Fibroblast of pulmonary artery (primary cell): ENCODE measurements around the gene UCP1.

Experiments used
- DNase-seq: peaks from one replicate; pipeline ENCODE4 v3.0.0-alpha.2; 2010; ENCODE audit warnings: low read depth
- H3K4me3 ChIP-seq: replicated peaks from 2 replicates; pipeline ENCODE4 v1.5.1; 2011; ENCODE audit warnings: low read depth, mild to moderate bottlenecking, control low read depth, low read length, moderate library complexity
- CTCF ChIP-seq: IDR thresholded peaks from 2 replicates; pipeline ENCODE4 v1.5.1; 2011; ENCODE audit warnings: mild to moderate bottlenecking, control low read depth, low read length, inconsistent platforms; ENCODE audit errors: missing control alignments

UCP1 gene

GRCh38 chr4:140568507-140569306 lies at the start of gene UCP1:
UCP1 (minus strand) TSS chr4:140568961; CDS start chr4:140568729, 232 bp downstream.
- no peak for TF ChIP-seq CTCF
- no peak for DNase-seq
- peak within 1 kb of the TSS; percentile 40 for H3K4me3 ChIP-seq

DNA sequence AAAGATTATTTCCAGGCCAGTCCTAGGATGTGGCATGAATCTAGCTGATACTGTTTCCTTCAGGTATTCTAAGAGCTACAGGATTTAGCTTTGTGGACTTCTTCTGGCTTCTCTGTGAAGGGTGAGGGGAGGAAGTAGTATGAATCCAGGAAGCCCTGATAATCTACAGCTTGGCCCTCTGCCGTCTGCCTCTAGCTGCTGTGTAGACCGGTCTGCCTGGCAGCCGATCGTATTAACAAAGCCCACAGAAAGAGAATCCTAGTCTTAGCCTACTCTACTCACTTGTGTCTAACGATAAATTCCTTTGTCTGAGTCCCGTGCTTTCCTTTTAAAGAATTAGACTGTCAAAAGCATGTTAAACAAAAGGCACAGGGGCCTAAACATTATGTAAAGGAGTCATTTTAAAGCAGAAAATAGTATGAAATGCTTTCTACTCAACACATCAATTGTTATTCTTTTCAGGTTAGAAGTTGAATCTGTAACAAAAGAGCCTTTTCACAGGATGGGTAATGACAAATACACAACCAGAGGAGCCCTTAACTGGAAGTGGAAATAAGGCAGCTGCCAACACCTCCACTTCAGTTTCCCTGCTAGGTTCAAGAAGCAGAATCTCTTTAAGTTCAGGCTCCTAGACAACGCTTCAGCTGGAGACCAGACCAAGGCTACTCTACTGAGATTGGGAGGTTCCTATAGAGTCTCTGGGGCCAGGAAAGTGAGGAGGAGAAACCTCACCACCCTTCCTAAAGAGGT lies 48.9 kb upstream of the UCP1 start:
- no peak for TF ChIP-seq CTCF
- DNase-seq: peak; percentile 21
- H3K4me3 ChIP-seq: no peak overlapping the region

DNA sequence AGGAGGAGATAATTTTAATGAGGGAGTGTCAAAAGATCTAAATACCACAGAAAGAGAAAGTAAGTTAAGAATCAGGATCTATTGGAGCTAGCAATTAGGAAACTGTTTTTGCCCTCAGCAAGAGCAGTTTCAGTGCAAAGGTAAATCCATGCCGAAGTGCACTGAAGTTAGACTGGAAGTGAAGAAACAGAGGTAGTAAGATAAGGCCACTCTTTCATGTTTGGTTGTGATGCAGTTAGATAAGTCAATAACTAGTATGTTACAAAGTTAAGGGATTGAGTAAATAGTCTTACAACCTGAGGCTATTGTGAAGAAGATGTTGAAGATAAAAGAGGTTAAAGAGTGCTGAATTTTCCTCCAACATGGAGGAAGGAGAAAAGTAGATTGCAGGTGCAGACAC lies 46.7 kb upstream of the UCP1 start:
- TF ChIP-seq CTCF: no peak
- no peak overlapping the region for H3K4me3 ChIP-seq
- DNase-seq: no peak

DNA sequence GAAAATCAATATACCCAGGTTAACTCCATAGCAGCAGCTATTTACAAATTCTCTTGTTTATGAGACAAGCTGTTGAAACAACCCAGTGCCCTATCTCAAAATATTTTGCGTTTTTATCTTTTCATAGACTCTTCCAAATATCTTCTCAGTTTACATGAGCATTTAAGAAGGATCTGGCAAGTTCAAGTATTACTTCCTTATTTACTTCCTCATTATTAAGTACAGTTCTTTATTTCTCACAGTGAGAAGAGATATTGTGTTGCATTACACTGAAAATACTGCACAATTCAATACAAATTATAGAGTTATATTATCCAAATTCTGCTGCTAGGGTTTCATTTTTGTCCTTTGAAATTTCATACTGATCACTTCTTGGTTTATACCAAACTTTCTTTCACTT lies 43.6 kb upstream of the UCP1 start:
- H3K4me3 ChIP-seq: no peak overlapping the region
- no peak for DNase-seq
- no peak for TF ChIP-seq CTCF

- no peak for TF ChIP-seq CTCF
- DNase-seq: no peak
- H3K4me3 ChIP-seq: no peak overlapping the region
Observed at GRCh38 chr4:140611854-140612253, 43.1 kb upstream of the UCP1 start.

DNA sequence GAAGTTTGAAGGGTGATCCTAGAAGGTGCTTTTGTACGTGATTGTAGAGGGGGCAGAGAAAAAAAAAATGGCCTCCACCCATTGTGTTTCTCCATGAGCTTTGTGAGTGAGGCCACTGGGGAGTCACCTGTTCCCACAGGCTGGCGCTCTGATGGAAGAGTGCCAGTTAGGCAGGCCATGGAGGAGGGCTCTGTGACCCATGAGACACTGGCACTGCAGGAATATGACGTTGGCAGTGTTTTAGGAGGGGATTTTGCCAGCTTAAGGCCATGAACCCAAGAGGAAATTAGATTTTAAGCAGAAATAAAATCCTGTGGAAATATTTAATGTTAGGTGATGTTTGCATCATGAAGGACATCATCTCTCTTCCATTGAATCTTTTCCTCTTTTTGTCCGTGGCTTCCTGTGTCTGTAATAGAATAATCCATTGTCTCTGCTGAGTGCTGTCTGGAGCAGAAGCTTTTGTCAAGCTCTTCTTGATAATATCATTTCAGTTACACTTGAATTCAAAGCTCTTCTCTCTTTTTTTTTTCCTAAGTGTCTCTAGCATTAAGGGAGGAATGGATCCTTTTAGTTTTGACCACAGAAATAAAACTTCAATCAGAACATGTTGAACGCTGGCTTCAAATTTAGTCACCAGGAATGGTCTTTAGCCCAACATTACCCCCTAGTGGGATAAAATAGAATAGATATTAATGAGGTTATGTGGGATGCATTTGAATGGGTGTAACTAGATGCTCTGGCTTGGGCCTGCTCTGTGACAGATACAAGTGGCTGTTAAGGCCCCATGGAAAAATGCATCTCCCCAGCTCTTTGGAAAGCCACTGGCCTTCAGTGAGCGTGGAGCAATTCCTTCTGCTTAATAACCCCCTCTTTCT lies 41.0 kb upstream of the UCP1 start:
- DNase-seq: peak; percentile 66
- H3K4me3 ChIP-seq: no peak overlapping the region
- TF ChIP-seq CTCF: peak; percentile 51
